HL-60/S4 (cell line): Measurements from ENCODE around the gene LIN37.

ENCODE experiments used
- in situ Hi-C: fragments of 300-500 bp; cut with MboI; formaldehyde crosslinking; loops from 2 replicates; pipeline ENCODE4 v1.14.3; 2022; ENCODE audit warnings: low sequenced_read_pairs

The LIN37 gene, protein sequence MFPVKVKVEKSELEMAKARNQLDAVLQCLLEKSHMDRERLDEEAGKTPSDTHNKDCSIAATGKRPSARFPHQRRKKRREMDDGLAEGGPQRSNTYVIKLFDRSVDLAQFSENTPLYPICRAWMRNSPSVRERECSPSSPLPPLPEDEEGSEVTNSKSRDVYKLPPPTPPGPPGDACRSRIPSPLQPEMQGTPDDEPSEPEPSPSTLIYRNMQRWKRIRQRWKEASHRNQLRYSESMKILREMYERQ

DNA sequence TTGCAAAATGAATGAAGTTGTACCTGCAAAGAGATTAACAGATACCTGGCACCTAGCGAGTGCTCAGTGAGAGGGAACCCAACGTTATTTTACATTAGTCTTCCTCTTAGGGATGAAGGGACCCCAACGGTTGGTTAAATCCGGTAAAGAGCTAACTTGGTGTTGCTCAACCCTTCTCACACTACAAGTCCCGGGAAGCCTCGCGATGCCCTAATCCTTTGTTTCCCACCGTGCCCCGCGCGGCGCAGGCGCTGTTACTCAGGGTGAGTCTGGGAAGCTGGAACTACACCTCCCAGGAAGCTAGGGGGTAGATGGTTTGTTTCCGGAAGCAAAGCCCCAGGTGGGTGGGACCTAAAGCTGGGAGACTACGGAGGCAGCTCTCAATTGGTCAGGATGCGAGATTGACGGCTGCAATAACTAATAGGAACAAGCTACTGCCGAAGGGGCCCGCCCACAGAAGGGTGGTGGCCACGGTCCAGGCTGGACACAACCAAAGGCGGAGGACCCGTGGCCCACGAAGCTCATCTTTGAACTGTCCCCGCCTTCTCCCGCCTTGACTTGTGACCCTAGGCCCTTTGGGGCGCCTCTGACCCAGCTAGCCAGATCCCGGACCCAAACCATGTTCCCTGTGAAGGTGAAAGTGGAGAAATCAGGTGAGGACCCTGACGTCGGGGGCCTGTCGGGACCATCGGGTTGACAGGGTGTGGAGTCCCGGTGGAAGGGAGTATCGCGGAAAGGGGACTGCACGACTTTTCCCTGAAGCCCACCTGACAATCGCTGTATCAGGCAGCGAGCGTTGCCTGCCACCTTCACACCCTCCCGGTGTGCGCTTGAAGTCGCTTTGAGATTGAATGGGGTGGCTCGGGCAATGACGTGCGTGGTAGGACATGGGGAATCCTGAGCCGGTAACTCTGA, at the start of gene LIN37:
Gene LIN37 (plus strand): TSS at position 471 of the 915 bp plus-strand sequence. CDS start 149 bp downstream, at position 620.
- in situ Hi-C loops, result no loop called here

DNA sequence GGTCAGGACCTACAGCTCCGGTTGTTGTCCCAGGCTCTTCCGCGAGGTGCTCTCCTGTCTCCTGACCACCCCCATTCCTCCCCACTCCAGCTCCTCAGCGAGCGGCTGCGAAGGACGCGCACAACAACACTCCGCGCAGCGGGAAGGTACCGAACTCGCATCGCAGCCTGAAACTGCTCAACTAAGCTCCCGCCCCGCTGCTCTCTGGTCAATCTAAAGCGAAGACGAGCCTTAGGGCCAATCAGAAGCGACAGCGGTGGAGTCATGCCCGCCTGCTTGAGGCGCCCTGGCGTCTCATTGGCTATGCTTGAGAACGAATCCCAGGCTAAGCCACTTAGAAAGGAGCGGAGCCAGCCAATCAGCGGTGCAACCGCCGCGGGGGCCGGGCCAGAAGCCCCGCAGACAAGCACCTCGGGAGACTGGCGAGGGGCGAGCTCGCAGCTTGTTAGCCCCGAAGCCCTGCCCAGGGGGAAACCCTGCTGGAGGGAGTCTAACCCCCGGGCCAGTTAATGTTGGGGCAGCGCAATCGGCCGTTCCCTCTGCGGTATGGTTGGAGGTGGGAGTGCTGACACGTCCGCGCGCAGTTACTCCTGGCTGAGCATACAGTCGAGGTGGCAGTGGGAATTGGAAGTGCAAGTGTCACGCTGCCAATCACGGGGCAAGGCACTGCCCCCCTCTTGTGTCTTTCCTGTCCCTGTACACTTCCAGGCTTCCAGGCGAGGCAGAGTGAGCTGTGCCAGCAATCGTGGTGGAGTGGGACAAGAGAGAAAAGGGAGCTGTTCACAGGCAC, 46.0 kb upstream of the LIN37 start:
- in situ Hi-C loops, result no loop called here

DNA sequence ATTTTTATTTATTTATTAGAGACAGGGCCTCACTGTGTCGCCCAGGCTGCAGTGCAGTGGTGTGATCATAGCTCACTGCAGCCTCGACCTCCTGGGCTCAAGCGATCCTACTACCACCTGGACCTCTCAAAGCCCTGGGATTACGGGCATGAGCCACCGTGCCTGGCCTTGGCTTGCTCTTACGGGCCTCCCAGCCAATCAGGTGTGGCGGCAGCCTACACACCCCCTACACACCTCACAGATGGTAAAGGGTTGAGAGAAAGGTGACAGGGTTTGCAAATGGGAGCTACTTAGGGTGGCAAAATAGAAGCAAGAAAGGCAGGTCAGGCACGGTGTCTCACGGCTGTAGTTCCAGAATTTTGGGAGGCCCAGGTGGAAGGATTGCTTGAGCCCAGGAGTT, 45.0 kb upstream of the LIN37 start:
- in situ Hi-C loops, result no loop called here

DNA sequence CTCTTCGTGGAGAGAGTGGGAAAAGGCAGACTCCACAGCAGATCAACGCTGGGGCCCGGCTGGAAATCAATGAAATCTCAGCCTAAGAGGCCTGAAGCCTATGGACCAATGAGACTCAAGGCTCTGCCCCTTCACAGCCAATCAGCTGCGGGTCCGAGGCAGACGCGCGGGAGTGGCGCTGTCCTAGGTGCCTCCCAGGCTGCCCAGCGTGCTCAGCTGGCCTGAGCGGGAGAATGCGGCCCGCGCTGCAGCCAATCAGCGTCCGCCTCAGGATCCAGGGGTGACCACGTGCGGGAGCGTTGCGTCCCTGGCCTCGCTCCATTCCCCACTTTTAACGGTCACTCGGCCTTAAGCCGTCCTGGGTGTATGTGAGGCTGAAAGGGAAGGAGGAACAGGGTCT, 44.2 kb upstream of the LIN37 start, which contains the start of gene ZBTB32:
Gene ZBTB32 (plus strand): TSS at position 341 of the 400 bp plus-strand sequence. CDS start 10,069 bp downstream, outside the sequence.
- in situ Hi-C loops, result no loop called here

DNA sequence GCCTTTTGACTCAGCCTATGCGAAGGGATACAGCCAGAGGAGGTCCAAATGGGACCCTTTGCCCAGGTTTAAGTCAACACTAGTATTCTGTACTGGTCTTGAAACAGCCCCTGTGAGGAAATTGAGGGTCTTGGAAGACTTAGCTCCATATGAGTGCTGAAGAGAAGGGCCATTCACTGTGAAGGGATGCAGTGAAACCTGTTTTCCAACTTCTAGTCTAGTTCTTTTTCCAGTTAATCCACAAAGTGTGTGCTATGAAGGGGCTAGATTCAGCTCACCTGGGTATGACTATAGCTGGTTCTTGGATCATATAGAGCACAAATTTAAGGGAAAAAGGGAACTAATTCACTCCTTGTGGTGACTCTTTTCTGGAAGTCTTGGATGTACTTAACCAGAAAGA, 40.0 kb upstream of the LIN37 start:
- in situ Hi-C loops, result no loop called here

DNA sequence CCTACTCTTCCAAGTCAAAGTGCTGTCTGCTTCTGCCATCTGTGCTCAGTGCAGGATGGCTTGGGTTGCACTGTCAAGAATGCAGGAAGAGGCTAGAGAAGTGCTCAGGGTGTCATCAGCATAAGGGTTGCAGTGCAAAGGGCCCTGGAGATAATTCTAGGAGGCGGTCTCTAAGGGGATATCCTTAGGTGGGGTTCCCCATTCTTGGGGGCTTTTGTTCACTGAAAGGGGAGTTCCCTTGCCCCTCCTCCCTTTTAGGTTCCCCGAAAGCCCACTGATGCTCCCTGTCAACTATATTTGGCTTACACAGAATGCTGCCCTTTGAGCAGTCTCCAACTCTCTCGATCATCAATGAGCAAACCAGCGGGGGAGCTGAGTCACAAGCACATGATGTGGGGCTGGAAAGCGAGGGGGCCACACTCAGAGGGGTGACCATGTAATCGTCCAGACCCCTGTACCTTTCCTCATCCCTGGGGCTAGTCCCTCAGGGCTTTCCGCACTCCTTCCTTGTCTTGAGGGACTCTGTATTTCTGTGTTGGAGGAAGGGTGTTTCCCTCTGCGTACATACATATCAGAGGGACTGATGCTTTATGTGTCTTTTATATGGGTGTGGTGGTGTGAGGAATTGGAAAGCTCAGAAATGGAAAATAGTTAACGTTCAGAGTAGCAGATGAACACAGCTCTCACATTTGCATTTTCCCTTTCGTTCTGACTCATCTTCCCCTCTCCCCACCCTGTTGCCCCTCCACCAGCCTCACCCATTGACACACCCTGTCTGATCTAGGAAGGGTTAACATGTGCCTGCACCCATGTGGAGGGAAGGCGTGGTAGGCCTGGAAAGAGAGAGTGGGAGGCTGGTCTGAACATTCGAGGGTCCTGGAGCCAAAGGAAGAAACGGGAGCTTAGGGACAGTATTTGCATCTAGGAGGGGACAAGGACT, 37.3 kb upstream of the LIN37 start:
- in situ Hi-C loops, result no loop called here

DNA sequence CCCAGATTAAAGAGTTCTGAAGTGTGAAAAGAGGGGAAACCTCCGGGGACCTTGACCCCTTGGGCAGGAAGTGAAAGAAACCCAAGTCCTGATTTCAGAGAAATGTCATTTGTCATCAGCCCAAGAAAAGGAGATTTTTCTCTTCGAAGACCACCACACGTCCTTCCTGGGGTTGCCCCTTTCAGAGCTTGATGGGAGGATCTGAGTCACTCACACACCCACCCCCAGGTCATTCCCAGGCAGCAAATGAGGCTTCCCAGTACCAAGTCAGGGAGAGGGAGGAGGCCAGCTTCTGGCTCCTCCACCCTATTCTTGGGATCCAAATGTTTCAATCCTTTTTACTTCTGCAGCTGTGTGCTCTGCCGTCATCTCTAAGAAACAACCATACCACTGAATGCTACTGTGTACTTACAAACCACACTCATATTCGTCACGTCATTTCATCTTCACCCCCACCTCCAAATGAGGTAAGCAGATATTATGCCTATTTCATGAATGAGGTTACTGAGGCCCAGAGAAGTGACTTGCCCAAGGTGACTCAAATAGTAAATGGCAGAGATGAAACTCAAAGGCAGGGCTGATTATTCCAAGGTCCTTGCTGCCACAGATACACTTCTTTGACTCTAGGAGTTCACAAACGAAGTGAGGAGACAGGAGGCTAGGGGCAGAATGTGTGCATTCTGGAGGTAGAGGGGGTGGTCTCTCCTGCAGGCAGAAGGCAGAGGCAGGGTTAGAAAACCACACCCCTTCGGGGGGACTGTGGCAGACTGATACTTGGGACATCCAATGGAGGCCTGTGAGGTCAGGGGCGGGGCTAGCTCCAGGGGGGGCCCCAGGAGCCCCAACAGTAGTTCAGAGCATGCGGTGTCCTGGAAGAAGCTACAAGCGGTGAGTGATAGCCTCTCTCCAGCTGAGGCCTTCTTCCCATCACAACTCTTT, 35.5 kb upstream of the LIN37 start:
- in situ Hi-C loops, result no loop called here

DNA sequence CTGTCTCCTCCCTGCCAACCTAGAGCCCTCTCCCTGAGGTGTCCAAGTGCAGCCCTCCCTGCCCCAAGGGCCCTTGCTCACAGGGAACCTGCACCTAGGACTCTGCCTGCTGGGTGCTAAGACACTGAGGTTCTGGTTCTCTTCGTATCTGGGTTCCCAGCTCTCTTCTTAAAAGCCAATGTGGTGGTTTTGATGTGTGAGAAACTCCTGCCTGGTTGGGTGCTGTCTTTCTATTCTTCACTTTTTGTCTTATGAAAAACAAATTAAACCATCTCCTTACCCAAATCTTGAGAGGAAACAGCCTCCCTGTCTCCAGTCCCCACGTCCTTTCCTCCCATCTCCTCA, 34.9 kb upstream of the LIN37 start:
- in situ Hi-C loops, result no loop called here

DNA sequence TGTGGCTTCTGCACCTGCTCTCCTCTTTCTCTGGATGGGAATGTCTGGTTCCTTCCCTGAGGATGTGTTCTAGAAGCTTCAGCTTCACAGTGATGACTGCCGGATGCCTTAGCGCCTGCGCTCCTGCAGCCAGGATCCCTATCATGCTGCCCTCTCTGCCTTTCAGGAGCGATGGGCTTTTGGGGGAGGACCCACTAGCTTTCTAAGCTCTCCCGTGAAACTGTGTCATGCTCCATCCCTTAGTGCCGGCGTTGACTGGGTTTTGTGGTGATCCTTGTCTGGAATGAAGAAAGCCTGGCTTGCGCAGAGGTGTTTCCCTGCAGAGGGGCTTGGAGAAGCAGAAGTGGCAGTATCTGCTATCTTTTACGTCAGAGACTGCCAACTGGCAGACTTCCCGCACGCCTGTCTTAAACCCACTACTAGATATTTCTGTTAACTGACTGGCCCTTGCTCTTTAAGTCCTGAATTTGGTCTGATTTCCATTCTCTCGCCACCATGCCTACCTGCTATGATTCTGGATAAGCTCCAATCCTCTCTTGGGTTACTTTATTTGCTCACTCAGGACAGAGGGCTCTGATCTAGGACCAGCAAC, 34.4 kb upstream of the LIN37 start:
- in situ Hi-C loops, result no loop called here

DNA sequence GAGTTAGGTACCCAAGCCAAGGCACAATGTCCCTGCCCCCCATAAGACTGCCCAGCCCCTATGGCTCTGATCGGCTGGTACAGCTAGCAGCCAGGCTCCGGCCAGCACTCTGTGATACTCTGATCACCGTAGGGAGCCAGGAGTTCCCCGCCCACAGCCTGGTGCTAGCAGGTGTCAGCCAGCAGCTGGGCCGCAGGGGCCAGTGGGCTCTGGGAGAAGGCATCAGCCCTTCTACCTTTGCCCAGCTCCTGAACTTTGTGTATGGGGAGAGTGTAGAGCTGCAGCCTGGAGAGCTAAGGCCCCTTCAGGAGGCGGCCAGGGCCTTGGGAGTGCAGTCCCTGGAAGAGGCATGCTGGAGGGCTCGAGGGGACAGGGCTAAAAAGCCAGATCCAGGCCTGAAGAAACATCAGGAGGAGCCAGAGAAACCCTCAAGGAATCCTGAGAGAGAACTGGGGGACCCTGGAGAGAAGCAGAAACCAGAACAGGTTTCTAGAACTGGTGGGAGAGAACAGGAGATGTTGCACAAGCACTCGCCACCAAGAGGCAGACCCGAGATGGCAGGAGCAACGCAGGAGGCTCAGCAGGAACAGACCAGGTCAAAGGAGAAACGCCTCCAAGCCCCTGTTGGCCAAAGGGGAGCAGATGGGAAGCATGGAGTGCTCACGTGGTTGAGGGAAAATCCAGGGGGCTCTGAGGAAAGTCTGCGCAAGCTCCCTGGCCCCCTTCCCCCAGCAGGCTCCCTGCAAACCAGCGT, 33.6 kb upstream of the LIN37 start:
- in situ Hi-C loops, result no loop called here

DNA sequence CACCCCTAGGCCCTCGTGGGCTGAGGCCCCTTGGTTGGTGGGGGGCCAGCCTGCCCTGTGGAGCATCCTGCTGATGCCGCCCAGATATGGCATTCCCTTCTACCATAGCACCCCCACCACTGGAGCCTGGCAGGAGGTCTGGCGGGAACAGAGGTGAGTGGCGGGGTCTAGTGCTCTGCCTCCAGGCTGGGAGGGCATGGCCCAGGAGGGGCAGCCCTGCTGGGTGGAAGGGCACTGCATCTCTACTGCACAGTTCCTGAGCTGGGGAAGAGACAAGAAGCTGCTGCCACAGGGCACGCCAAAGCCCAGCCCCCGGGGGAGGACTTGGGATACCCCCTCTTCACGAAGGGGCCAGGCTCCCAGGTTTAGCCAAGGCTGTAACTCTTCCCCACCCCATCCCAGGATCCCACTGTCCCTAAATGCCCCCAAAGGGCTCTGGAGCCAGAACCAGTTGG, 33.0 kb upstream of the LIN37 start:
- in situ Hi-C loops, result no loop called here

DNA sequence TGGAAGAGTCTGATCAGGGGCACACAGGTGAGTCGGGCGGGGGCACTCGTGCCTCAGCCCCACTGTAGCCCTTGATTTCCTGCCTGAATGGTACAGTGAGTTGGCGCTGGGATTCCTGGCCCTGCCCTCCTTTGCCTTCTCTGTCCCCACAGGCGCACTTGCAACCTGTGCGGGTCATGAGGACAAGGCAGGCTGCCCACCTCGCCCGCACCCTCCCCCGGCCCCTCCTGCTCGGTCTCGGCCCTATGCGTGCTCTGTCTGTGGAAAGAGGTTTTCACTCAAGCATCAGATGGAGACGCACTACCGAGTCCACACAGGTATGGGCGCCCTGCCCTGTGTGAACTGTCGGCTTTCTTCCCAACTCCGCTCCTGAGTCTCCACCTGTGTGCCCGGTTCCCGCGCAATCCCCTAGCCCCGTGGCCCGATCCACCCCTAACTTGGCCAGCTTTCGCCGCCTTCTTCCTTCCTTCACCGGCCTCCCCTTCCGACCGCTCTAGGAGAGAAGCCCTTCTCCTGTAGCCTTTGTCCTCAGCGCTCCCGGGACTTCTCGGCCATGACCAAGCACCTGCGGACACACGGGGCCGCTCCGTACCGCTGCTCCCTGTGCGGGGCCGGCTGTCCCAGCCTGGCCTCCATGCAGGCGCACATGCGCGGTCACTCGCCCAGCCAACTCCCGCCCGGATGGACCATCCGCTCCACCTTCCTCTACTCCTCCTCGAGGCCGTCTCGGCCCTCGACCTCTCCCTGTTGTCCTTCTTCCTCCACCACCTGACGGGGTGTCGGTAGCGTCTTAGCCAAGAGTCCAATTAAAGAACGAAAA, 32.2 kb upstream of the LIN37 start:
- in situ Hi-C loops, result no loop called here

DNA sequence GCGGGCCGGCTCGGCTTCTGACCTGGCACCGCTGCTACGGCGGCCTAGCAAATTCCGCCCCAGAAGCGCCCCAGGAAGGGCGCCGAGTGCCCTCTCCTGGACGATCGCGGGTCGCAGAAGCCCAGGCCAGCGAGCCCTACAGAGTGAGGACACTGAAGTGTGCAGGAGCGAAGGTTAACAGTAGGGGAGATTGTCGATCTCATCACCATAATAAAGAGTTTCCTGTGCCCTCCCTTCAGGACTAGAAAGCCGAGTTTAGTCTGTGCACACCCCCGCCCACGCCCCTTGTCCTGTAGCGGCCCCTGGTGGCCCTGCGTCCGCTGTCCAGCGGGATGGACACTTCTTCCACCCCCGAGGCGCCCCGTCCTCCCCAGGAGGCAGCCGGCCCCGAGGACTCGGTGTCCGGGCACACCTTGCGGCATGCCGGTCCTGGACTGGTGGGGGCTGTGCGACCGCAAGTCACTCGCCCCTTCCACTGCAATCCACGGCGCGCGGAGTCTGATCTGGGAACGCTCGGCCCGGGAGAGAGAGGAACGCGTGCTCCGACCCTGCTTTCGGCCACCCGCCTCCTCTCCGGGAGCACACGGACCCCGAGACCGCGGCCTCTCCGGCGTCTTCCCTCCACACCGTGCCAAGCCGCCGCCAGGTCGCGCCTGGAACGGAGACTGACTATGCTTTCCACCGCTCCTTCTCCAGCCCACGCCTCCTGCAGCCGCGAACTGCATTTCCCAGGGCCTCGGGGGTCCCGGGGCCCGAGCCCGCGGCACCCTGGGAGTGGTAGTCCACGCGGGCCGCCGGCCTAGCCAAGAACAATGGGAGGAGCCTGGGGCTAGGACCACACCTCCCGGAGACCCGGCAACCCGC, 31.3 kb upstream of the LIN37 start:
- in situ Hi-C loops, result no loop called here

DNA sequence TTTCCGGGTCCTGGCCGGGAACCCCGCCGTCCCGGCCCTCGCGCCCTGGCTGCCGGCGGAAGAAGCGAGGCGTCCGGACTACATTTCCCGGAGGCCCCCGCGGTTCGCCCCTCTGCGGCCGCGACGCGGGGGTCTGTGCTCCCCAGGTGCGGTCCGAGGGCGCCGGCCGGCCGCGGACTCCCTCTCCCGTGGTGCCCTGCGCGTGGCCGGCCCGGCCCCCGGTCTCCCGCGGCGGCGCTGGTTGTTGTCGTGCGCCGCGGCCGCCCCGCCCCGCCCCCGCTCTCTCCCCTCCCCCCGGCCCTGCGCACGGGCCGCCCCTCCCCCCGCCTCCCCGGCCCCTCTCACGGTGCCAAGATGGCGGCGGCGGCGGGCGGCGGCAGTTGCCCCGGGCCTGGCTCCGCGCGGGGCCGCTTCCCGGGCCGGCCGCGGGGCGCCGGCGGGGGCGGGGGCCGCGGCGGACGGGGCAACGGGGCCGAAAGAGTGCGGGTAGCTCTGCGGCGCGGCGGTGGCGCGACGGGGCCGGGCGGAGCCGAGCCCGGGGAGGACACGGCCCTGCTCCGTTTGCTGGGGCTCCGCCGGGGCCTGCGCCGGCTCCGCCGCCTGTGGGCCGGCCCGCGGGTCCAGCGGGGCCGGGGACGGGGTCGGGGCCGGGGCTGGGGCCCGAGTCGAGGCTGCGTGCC, 30.6 kb upstream of the LIN37 start, which contains the start of gene KMT2B:
Gene KMT2B (plus strand): TSS at position 339 of the 680 bp plus-strand sequence. CDS start 16 bp downstream, at position 355.
- in situ Hi-C loops, result no loop called here

DNA sequence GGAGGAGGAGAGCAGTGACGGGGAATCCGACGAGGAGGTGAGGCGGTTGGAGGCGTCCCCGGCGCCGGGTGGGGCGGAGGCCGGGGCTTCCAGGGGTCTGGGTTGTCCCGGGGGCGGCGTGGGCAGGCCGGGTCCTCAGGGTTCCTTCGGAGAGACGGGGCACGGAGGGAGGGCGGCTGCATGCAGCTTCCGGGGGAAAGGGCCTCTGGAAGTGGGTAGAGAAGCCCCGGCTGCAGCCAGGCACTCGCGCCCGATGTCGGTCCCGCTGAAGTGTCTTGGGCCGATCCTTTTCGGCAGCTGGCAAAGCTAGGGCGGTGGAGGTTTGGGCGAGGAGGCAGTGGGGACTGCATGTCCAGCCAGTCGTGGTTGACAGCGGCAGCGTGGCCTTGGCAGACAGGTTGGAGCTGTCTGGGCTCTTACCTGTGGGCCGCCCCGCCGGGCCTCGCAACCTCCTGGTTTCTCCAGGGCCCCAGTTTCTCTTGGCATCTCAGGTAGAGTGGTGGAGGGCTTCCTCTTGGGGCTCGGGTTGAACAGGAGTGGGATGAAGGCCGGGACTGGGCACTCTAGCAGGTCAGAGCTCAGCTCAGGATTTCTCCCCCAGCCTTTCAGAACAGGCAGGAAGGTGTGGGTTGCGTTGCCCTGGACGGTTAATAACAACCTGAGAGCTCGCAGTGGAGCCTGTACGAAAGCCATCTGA, 29.9 kb upstream of the LIN37 start:
- in situ Hi-C loops, result no loop called here
